Endothelial cell of umbilical vein (primary cell): ENCODE results near the gene SORCS2. TPM values are rescaled to one million over a fixed set of nuclear protein-coding genes. Genes with fewer than 3 reads are reported as not detected.

ENCODE experiments used
- BruUV-seq: library from RNA; stranded (reverse); fragments of 400-500 nt; replicated peaks from 2 replicates; lab custom pipeline; 2021; lab: Mats Ljungman, UMichigan
- CTCF ChIA-PET: fragments of 300-600, 350-600 bp; sonication (Branson Sonifier 250); formaldehyde crosslinking; loops from one replicate; lab custom pipeline; 2021; ENCODE audit warnings: antibody characterized with exemption, inconsistent platforms; lab: Charles Lee
- POLR2A ChIA-PET: fragments of 300-600, 350-600 bp; sonication (Branson Sonifier 250); formaldehyde crosslinking; loops from one replicate; lab custom pipeline; 2021; ENCODE audit warnings: antibody characterized with exemption, inconsistent platforms; lab: Charles Lee
- DNase-seq: peaks from one replicate; pipeline ENCODE4 v3.0.0-alpha.2; 2011; ENCODE audit warnings: low read depth, low spot score
- FAIRE-seq: peaks from 2 replicates; lab custom pipeline; 2011; peaks lifted over from hg19 to GRCh38; lab: Jason Lieb, UNC
- H2AFZ ChIP-seq: 2 replicates; pipeline ENCODE4 v1.6.0; 2012; ENCODE audit warnings: low read depth, low read length, control low read depth, inconsistent platforms
- H3K27ac ChIP-seq: 2 replicates; pipeline ENCODE4 v1.5.1; 2011; ENCODE audit warnings: low read depth, mild to moderate bottlenecking, control low read depth, low read length, moderate library complexity; ENCODE audit not compliant: insufficient read depth
- H3K27me3 ChIP-seq, 2 experiments: 2 replicates each; pipeline versions ENCODE4 v1.6.0 to v1.6.1; 2011; ENCODE audit warnings: low read length in 2 of 2, mixed read lengths in 1 of 2; ENCODE audit not compliant: control insufficient read depth in 2 of 2, insufficient read depth in 2 of 2
- H3K36me3 ChIP-seq, 2 experiments: 2 replicates in 1 of 2; 3 replicates in 1 of 2; pipeline ENCODE4 v1.5.1; 2011; ENCODE audit warnings: low read length in 2 of 2, mild to moderate bottlenecking in 1 of 2, moderate library complexity in 1 of 2; ENCODE audit not compliant: control insufficient read depth in 2 of 2, insufficient read depth in 2 of 2; ENCODE audit errors: extremely low read depth in 1 of 2
- H3K4me1 ChIP-seq: 3 replicates; pipeline ENCODE4 v1.5.1; 2011; ENCODE audit warnings: mild to moderate bottlenecking, low read length; ENCODE audit not compliant: control insufficient read depth, insufficient read depth; ENCODE audit errors: extremely low read depth
- H3K4me2 ChIP-seq: 2 replicates; pipeline ENCODE4 v1.6.1; 2011; ENCODE audit warnings: low read length, control low read depth, mixed read lengths; ENCODE audit not compliant: insufficient read depth
- H3K4me3 ChIP-seq, 3 experiments: fragments of 200-600 bp in 1 of 3; sonication (generic), shearing (Covaris generic) in 1 of 3; replicated peaks in 1 of 3; 2 replicates each; pipeline ENCODE4 v1.5.1; 2011 to 2016; ENCODE audit warnings: control low read depth in 3 of 3, low read length in 3 of 3, mild to moderate bottlenecking in 2 of 3, inconsistent platforms in 1 of 3, low read depth in 1 of 3, moderate library complexity in 1 of 3; ENCODE audit not compliant: insufficient read depth in 1 of 3
- H3K79me2 ChIP-seq: 2 replicates; pipeline ENCODE4 v1.6.0; 2012; ENCODE audit warnings: low read length, inconsistent platforms; ENCODE audit not compliant: control insufficient read depth, insufficient read depth
- H3K9ac ChIP-seq: replicated peaks from 2 replicates; pipeline ENCODE3; 2011; ENCODE audit warnings: low read length, control low read depth; ENCODE audit not compliant: insufficient read depth; ENCODE audit errors: extremely low read depth
- H3K9me1 ChIP-seq: replicated peaks from 3 replicates; pipeline ENCODE4 v1.6.0; 2011; ENCODE audit warnings: mild to moderate bottlenecking, low read length; ENCODE audit not compliant: control insufficient read depth, insufficient read depth; ENCODE audit errors: extremely low read depth
- H3K9me3 ChIP-seq: replicated peaks from 2 replicates; pipeline ENCODE4 v1.5.1; 2012; ENCODE audit warnings: low read length, inconsistent platforms; ENCODE audit not compliant: control insufficient read depth, insufficient read depth
- H4K20me1 ChIP-seq: replicated peaks from 2 replicates; pipeline ENCODE3; 2011; ENCODE audit warnings: mild to moderate bottlenecking, low read length; ENCODE audit not compliant: control insufficient read depth, insufficient read depth; ENCODE audit errors: extremely low read depth
- EZH2 ChIP-seq: IDR thresholded peaks from 2 replicates; pipeline ENCODE4 v1.6.1; 2012; ENCODE audit warnings: borderline replicate concordance, low read depth, mild to moderate bottlenecking, moderate library complexity, low read length, inconsistent platforms; ENCODE audit not compliant: severe bottlenecking
- FOS ChIP-seq: IDR thresholded peaks from 2 replicates; pipeline ENCODE4 v1.6.1; 2011; ENCODE audit warnings: mild to moderate bottlenecking, low read length, moderate library complexity, borderline replicate concordance; ENCODE audit not compliant: insufficient read depth
- GATA2 ChIP-seq: IDR thresholded peaks from 2 replicates; pipeline ENCODE4 v1.7.0; 2011; ENCODE audit warnings: low read depth, mild to moderate bottlenecking, moderate library complexity, mixed read lengths, low read length; ENCODE audit not compliant: insufficient read length, insufficient read depth
- JUN ChIP-seq: IDR thresholded peaks from 2 replicates; pipeline ENCODE4 v1.6.1; 2011; ENCODE audit warnings: borderline replicate concordance, low read depth; ENCODE audit not compliant: insufficient read length, insufficient read depth
- MYC ChIP-seq: IDR thresholded peaks from one replicate; pipeline ENCODE4 v1.6.1; 2011; ENCODE audit warnings: mild to moderate bottlenecking, low read depth, low read length
- POLR2A ChIP-seq: IDR thresholded peaks from 2 replicates; pipeline ENCODE4 v1.6.1; 2012; ENCODE audit warnings: low read depth, mild to moderate bottlenecking, control low read depth, low read length
- POLR2AphosphoS5 ChIP-seq: IDR thresholded peaks from 2 replicates; pipeline ENCODE4 v1.6.1; 2012; ENCODE audit warnings: low read depth, mild to moderate bottlenecking, control low read depth, low read length, moderate library complexity; ENCODE audit not compliant: insufficient read depth
- dilution Hi-C: fragments of 300-500 bp; cut with MboI; formaldehyde crosslinking; loops from one replicate; pipeline ENCODE4 v1.15.0; 2019; ENCODE audit warnings: low sequenced_read_pairs; ENCODE audit not compliant: extremely low pct_ligation_motif_present
- intact Hi-C: fragments of 100-400 bp; cut with micrococcal nuclease; formaldehyde crosslinking; loops from one replicate; pipeline ENCODE4 v1.10.0; 2022
- polyA plus RNA-seq, 4 experiments: library from polyadenylated mRNA; depleted of rRNA in 3 of 4; stranded (reverse) in 3 of 4; unstranded in 1 of 4; fragments of >200 nt; gene quantifications; 2 replicates each; pipeline versions ENCODE4 v1.2.1 to v1.2.3, GENCODE V29; 2011 to 2012; ENCODE audit warnings: missing spikeins in 1 of 4
- total RNA-seq: library from RNA; stranded (reverse); gene quantifications from 2 replicates; pipeline ENCODE4 v1.2.3, GENCODE V29; 2021
- TF ChIP-seq, protein P1 (sequence below): IDR thresholded peaks from 2 replicates; pipeline ENCODE4 v1.6.1; 2011; ENCODE audit not compliant: insufficient read depth, insufficient read length
- TF ChIP-seq, protein P2 (sequence below), 2 donors: IDR thresholded peaks; 1 replicate in 1 of 2; 2 replicates in 1 of 2; pipeline ENCODE4 v1.5.1; 2011; ENCODE audit warnings: low read length in 2 of 2, mild to moderate bottlenecking in 2 of 2, moderate library complexity in 2 of 2, control low read depth in 1 of 2, inconsistent platforms in 1 of 2, low read depth in 1 of 2; ENCODE audit not compliant: insufficient read depth in 1 of 2; ENCODE audit errors: extremely low read depth in 1 of 2

The SORCS2 gene
- total and polyA plus RNA-seq, 2 donors (not counting 3 experiments of a cell fraction or from before 2014, with no cell fraction given): not detected

DNA sequence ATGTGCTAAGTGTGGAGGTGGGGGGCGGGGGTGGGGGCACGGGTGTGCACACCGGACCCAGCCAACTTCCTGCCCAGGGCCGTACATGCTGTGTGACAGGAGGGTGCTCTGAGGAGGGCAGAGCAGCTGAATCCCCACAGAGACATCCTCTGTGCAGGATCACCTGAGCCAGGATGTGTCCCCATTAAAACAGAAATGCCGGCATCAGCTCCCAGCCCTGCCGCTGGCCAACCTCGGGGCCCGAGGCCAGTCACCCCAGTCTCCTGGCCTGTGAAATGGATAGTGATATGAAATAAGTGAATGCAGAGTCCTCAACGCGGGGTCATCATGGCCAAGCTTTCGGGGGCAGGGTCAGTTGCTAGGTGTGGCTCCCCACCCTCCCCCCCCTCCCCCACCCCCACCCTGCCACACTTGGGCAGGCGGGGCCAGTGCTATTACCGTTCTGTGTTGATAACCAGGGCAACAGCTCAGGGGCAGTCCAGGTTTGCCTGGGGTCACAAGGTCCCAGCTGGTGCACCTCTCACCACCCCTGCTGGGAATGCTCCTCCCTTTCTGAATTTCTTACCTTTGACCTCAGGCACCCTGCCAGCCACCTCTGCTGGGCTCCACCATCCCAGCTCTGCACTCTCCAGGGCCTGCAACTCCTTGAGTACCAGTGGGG, 469.6 kb downstream of the SORCS2 start:
- ChIA-PET POLR2A (no interaction called here), CTCF (no interaction called here)
- dilution Hi-C loops: no loop called here
- no peaks in the 10 kb centered on the region for H4K20me1 ChIP-seq
- H3K27me3 ChIP-seq: no peaks in the 10 kb centered on the region
- no peak overlapping the region for H2AFZ ChIP-seq
- no peak for FAIRE-seq
- no peak overlapping the region for H3K9ac ChIP-seq
- H3K79me2 ChIP-seq: no peaks in the 10 kb centered on the region
- H3K9me1 ChIP-seq: no peaks in the 10 kb centered on the region
- no peaks in the 10 kb centered on the region for H3K9me3 ChIP-seq
- BruUV-seq: no TSS peak
- H3K4me3 ChIP-seq: no peak overlapping the region
- no peaks in the 10 kb centered on the region for H3K4me1 ChIP-seq
- no peak overlapping the region for H3K4me2 ChIP-seq
- no peaks in the 10 kb centered on the region for H3K36me3 ChIP-seq
- TF ChIP-seq JUN: no peak
- no peak for TF ChIP-seq POLR2AphosphoS5
- TF ChIP-seq, protein P1, sequence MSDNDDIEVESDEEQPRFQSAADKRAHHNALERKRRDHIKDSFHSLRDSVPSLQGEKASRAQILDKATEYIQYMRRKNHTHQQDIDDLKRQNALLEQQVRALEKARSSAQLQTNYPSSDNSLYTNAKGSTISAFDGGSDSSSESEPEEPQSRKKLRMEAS: no peak
- no peak for TF ChIP-seq FOS
- TF ChIP-seq EZH2: no peak
- TF ChIP-seq, protein P2, sequence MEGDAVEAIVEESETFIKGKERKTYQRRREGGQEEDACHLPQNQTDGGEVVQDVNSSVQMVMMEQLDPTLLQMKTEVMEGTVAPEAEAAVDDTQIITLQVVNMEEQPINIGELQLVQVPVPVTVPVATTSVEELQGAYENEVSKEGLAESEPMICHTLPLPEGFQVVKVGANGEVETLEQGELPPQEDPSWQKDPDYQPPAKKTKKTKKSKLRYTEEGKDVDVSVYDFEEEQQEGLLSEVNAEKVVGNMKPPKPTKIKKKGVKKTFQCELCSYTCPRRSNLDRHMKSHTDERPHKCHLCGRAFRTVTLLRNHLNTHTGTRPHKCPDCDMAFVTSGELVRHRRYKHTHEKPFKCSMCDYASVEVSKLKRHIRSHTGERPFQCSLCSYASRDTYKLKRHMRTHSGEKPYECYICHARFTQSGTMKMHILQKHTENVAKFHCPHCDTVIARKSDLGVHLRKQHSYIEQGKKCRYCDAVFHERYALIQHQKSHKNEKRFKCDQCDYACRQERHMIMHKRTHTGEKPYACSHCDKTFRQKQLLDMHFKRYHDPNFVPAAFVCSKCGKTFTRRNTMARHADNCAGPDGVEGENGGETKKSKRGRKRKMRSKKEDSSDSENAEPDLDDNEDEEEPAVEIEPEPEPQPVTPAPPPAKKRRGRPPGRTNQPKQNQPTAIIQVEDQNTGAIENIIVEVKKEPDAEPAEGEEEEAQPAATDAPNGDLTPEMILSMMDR (IDR thresholded peaks at IDR 0.05; ENCODE audit: extremely low read depth in 1 of 2, insufficient read depth in 1 of 2, low read depth in 1 of 2, low read length in 2 of 2): no peak
- no peak for TF ChIP-seq MYC
- no peak for TF ChIP-seq GATA2
- TF ChIP-seq POLR2A: no peak
- H3K27ac ChIP-seq: no peak overlapping the region
- intact Hi-C loops: no loop called here
- DNase-seq: no peak
